SU-DHL-6 (cell line): ENCODE results near the gene FBXO15.

Experiments used
- H2AFZ ChIP-seq: fragments of 200-600 bp; sonication (generic); 2 replicates; pipeline ENCODE4 v1.6.1; 2014; ENCODE audit warnings: low read depth, mild to moderate bottlenecking, moderate library complexity, mixed read lengths, antibody characterized with exemption, low read length; ENCODE audit not compliant: severe bottlenecking
- H3F3A ChIP-seq: fragments of 200-600 bp; shearing (Covaris generic); 2 replicates; pipeline ENCODE4 v1.6.0; 2016; ENCODE audit warnings: antibody characterized with exemption, mild to moderate bottlenecking; ENCODE audit not compliant: insufficient read depth
- H3K27ac ChIP-seq: fragments of 200-600 bp; sonication (generic); 2 replicates; pipeline ENCODE4 v1.5.1; 2016; ENCODE audit warnings: low read depth, mild to moderate bottlenecking, low read length, moderate library complexity, mixed read lengths
- H3K27me3 ChIP-seq: fragments of 200-600 bp; sonication (generic), shearing (Covaris generic); 2 replicates; pipeline ENCODE4 v1.6.0; 2014; ENCODE audit warnings: mild to moderate bottlenecking, low read length
- H3K36me3 ChIP-seq: fragments of 200-600 bp; sonication (generic); 2 replicates; pipeline ENCODE4 v1.6.1; 2014; ENCODE audit warnings: mild to moderate bottlenecking, low read length, mixed read lengths
- H3K4me2 ChIP-seq: fragments of 300-600, 200-600 bp; shearing (Covaris generic), sonication (generic); 2 replicates; pipeline ENCODE4 v1.6.0; 2014; ENCODE audit warnings: low read length, low read depth, mild to moderate bottlenecking; ENCODE audit not compliant: poor library complexity, severe bottlenecking
- H3K4me3 ChIP-seq: fragments of 200-600 bp; sonication (generic); 2 replicates; pipeline ENCODE4 v1.5.1; 2014; ENCODE audit warnings: antibody characterized with exemption, low read length, mild to moderate bottlenecking, mixed read lengths; ENCODE audit not compliant: insufficient read depth, poor library complexity, severe bottlenecking
- H3K79me2 ChIP-seq: fragments of 200-600 bp; sonication (generic); 2 replicates; pipeline ENCODE4 v1.6.1; 2014; ENCODE audit warnings: mild to moderate bottlenecking, low read length, moderate library complexity; ENCODE audit not compliant: insufficient read depth
- H3K9ac ChIP-seq: fragments of 200-600 bp; sonication (generic); 2 replicates; pipeline ENCODE4 v1.7.0; 2014; ENCODE audit warnings: mild to moderate bottlenecking, low read length
- H3K9me2 ChIP-seq: fragments of 200-600 bp; sonication (generic); replicated peaks from 2 replicates; pipeline ENCODE4 v1.6.1; 2014; ENCODE audit warnings: low read length; ENCODE audit not compliant: insufficient read depth
- H3K9me3 ChIP-seq: fragments of 200-600 bp; sonication (generic); 2 replicates; pipeline ENCODE4 v1.6.1; 2014; ENCODE audit warnings: low read length, mixed read lengths; ENCODE audit not compliant: insufficient read depth
- H4K20me1 ChIP-seq: fragments of 200-600 bp; sonication (generic); 2 replicates; pipeline ENCODE4 v1.6.1; 2014; ENCODE audit warnings: low read depth, mild to moderate bottlenecking, antibody characterized with exemption, low read length, moderate library complexity, mixed read lengths
- CTCF ChIP-seq: fragments of 200-600 bp; sonication (generic); IDR thresholded peaks from one replicate; pipeline ENCODE4 v1.5.1; 2017; ENCODE audit warnings: antibody characterized with exemption, mild to moderate bottlenecking, low read length, moderate library complexity; ENCODE audit not compliant: insufficient read depth, poor library complexity, severe bottlenecking
- EZH2phosphoT487 ChIP-seq: fragments of 200-600 bp; sonication (generic), shearing (Covaris generic); conservative IDR thresholded peaks from 2 replicates; pipeline ENCODE4 v1.6.1; 2018; ENCODE audit warnings: mild to moderate bottlenecking, antibody characterized with exemption, low read length, moderate library complexity, mixed read lengths

Gene FBXO15

GRCh38 chr18:74172697-74173433, 25.2 kb upstream of the FBXO15 start:
- Histone ChIP-seq H3K36me3 (no peaks in the 10 kb centered on the region), H3K27ac (no peak overlapping the region), H3K9ac (no peak overlapping the region), H3K9me3 (no peaks in the 10 kb centered on the region), H3K9me2 (no peaks in the 10 kb centered on the region), H2AFZ (no peak overlapping the region), H3K79me2 (no peaks in the 10 kb centered on the region), H3K4me3 (no peak overlapping the region), H3K4me2 (no peak overlapping the region), H4K20me1 (0 out of 2 replicates have a peak, but pooled peaks cover 4% of the 10 kb centered on the region), H3F3A (no peaks in the 10 kb centered on the region), H3K27me3 (no peaks in the 10 kb centered on the region)
- TF ChIP-seq EZH2phosphoT487 (no peak), CTCF (no peak)

GRCh38 chr18:74171910-74172606, 24.4 kb upstream of the FBXO15 start:
- H2AFZ ChIP-seq = no peak overlapping the region
- no peaks in the 10 kb centered on the region for H3K79me2 ChIP-seq
- H3K4me3 ChIP-seq = no peak overlapping the region

GRCh38 chr18:74166386-74166785, 18.8 kb upstream of the FBXO15 start:
- H3K9me2 ChIP-seq = no peaks in the 10 kb centered on the region
- H3K4me3 ChIP-seq = no peak overlapping the region
- no peak overlapping the region for H3K27ac ChIP-seq
- no peaks in the 10 kb centered on the region for H3K9me3 ChIP-seq
- 0 out of 2 replicates have a peak, but pooled peaks cover 4% of the 10 kb centered on the region for H4K20me1 ChIP-seq
- H3K36me3 ChIP-seq = no peaks in the 10 kb centered on the region
- H3K9ac ChIP-seq = no peak overlapping the region
- TF ChIP-seq EZH2phosphoT487 (no peak), CTCF (no peak)
- no peaks in the 10 kb centered on the region for H3K79me2 ChIP-seq
- no peaks in the 10 kb centered on the region for H3K27me3 ChIP-seq
- no peak overlapping the region for H2AFZ ChIP-seq
- H3K4me2 ChIP-seq = no peak overlapping the region
- H3F3A ChIP-seq = 0 out of 2 replicates have a peak, but pooled peaks cover 4% of the 10 kb centered on the region

More at GRCh38 chr18:74171910-74172606, 24.4 kb upstream of the FBXO15 start:
- no peaks in the 10 kb centered on the region for H3K36me3 ChIP-seq
- H3F3A ChIP-seq = no peaks in the 10 kb centered on the region
- 0 out of 2 replicates have a peak, but pooled peaks cover 4% of the 10 kb centered on the region for H4K20me1 ChIP-seq
- H3K9ac ChIP-seq = no peak overlapping the region
- TF ChIP-seq EZH2phosphoT487 = no peak
- no peak for TF ChIP-seq CTCF
- no peaks in the 10 kb centered on the region for H3K9me2 ChIP-seq
- no peaks in the 10 kb centered on the region for H3K9me3 ChIP-seq
- peak overlapping the region; percentile 18 for H3K4me2 ChIP-seq
- H3K27me3 ChIP-seq = no peaks in the 10 kb centered on the region
- no peak overlapping the region for H3K27ac ChIP-seq
